GM18861 (cell line): ENCODE results near the gene AKTIP.

Experiments
- ATAC-seq: cut with Tn5 transposase; IDR thresholded peaks from one replicate; pipeline ENCODE4 v1.9.1; 2021; ENCODE audit not compliant: unreplicated experiment

Gene AKTIP

DNA sequence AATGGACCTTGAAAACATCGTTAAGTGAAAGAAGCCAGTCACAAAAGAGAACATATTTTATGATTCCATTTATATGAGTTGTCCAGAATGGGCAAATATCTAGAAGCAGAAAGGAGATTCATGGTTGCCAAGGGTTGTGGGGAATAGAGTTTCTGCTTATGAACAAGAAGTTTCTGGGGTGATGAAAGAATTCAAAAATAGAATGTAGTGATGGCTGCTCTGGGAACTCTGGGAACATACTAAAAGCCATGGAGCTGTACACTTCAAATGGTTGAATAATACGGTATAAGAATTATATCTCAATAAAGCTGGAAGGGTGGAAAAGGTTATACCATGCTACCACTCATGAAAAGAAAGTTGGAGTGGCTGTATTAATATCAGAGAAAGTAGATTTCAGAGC is 18.5 kb downstream of the AKTIP start:
- no peak for ATAC-seq

DNA sequence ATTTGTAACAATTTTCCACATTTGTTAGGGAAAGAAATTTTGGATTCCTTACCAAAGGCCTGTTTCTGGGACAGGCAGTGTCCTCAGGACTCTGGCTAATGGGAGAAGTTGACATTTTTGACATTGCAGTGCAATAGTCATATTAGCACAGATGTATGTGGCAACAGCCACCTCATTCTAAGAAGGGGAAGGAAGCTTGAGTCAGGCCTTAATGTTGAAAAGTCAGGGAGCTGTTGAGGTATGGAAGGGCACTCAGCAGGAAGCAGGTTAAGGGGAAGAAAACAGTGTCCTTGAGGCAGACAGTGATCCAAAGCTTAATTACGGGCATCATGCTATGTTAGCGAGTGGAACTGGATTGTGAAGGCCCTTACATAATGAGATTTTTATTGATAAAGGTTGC is 20.9 kb downstream of the AKTIP start:
- no peak for ATAC-seq

DNA sequence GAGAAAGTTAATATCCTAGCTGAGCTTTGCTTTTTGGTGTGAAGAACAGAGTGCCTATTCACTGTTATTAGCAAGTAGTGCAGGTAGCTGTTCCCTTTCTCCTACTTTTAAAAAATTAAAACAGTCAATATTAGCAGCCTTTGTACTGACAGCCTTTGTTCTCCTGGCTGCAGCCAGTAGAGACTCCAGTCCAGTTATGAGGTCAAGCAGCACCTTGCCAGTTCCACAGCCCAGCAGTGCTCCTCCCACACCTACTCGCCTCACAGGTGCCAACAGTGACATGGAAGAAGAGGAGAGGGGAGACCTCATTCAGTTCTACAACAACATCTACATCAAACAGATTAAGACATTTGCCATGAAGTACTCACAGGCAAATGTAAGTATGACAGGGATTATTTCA is 22.6 kb downstream of the AKTIP start:
- ATAC-seq: no peak

DNA sequence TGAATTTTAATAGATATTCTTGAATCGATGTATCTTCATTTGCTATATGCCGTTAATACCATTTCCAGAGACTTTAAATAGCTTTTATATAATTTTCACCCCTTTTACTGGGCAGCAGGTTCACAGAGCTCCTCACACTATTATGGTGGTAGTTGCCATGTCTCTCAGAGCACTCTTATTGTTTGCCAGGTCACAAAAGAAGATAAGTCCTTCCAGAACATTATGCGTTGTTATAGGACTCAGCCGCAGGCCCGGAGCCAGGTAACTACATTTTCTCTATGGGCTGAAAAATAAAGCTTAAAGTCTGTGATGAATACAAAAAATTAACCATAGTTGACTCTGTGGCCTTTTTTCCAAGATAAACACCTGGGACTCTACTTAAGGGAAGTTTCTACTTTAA is 24.0 kb downstream of the AKTIP start:
- ATAC-seq: no peak

DNA sequence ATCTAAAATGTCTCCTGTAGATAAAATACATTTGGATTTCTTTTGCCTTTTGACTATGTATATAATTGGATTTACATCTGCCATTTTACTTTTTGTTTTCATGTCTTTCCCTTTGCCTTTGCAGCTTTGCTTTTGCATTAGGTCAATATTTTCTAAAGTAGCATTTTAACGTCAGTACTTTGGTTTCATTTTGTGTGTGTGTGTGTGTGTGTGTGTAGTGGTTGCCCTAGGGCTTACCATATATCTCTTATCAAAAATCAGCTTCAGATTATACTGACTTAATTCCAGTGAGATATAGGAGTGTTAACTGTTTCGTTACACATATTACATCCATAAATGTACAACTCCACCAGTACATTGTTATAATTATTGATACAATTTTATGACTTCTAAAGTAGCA is 26.1 kb downstream of the AKTIP start:
- no peak for ATAC-seq

DNA sequence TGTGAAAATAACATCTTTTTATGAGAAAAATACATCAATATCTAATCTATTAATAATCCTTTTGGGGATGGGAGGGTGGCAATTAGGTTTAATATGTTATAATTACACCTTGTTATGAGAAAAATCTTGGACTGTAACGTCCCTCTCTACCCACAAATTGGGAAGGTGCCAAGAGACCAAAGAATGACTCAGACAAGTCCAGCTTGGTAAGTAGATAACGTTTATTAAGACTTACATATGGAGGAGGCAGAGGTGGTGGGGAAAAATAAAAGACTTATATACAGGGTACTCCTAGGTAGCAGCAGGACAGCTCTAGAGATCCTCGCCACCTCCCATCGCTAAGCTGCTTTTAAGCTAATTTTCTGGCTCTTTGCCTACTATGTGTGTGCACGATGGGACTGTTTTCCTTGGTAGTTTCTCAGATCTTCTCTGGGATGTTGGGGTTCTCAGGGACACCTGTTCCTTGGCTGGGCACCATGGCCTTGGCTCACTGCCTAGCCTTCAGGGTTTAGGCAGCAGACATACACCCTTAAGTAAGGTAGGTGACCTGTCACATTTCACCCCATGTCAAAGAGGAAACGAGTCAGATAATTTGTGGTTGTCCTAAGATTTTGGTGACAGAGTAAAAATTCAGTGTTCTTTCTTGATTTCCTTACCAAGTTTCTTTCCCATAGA is 37.3 kb downstream of the AKTIP start:
- no peak for ATAC-seq

DNA sequence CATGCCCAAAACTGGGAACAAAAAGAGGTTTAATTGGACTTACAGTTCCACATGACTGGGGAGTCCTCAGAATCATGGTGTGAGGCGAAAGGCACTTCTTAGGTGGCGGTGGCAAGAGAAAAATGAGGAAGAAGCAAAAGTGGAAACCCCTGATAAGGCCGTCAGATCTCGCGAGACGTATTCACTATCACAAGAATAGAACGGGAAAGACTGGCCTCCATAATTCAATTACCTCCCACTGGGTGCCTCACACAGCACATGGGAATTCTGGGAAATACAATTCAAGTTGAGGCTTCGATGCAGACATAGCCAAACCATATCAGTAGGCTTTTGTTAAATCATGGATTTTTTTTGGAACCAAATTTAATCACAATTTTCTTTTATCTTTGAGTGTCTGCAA is 44.4 kb downstream of the AKTIP start:
- no peak for ATAC-seq

DNA sequence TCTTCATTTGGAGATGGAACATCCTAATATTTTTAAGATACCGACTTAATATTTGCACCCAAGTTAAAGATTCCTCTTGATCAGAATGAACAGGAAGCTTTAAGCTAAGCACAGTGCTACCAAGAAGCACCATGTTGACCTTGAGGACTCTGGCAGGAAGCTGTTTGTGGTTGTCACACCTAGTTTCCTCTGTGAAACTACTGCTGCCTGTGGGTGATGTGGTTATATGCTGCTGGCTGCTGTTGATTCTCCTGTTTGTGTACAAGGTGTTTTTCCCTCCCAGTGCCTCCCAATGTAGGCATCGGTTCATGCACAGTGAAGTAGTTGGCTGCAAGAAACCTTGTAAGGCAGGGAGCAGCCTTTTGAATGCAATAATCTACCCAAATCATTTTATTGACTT is 45.3 kb downstream of the AKTIP start:
- peak; percentile 100 for ATAC-seq

DNA sequence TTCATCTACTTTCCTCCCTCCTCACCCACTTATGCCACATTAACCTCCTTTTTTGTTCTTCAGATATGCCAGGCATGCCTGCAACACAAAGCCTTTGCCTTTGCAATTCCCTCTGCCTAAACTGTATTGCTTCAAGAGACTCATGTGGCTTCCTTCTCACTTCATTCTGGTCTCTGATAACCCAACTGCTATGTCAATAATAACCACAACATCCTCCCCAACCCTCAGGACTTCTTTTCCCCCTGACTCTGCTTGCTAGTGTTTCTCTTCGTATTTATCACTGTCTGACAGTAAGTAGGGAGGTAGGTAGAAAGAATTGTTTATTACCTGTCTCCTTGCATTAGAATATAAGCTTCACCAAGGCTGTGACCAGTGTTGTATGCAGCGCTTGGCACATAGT is 46.4 kb downstream of the AKTIP start:
- ATAC-seq: no peak

DNA sequence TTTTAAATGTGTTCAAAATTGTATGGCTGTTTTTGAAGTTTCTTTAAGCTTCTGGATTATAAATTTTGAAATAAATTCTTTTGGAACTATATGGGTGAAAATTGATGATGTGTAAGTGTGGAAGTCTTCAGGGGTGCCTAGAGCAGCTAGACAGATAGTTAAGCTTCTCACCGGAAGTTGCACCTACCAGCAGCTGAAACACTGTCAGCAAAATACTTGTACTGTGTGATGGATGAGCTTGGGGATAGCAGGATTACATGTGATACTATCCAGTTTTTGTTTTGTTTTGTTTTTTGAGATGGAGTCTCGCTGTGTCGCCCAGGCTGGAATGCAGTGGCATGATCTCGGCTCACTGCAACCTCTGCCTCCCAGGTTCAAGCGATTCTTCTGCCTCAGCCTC is 49.1 kb downstream of the AKTIP start:
- ATAC-seq: no peak

DNA sequence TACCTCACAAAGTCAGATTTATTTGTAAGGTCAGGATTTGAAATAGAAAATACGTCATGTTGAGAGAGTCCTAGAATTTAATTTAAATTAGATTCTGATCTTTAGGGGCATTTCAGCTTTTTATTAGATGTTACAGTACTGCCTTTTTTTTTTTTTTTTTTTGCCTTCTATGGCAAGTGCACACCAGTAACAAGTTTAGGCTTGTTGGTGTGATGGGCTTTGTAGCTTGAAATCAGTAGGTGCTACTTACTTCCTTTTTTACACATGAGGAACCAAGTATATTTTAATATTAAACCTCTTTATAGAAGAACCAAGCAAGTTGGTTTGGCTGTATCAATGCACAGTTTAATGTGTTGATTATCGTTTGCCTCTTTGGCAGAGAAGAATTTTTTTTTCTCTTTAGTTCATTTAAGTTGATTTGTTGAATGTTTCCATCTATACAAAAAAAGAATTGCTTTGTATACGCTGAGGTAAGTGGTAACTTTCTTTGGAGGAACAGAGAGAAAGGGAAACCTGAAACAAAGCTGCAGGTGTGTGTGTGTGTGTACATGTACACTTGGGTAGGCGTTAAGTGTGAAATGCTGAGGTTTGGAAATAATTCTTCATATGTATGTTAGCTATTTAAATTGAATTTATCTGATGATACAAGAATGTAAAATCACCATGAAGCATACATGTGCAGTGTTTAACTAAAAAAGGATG is 53.0 kb downstream of the AKTIP start:
- ATAC-seq: no peak

DNA sequence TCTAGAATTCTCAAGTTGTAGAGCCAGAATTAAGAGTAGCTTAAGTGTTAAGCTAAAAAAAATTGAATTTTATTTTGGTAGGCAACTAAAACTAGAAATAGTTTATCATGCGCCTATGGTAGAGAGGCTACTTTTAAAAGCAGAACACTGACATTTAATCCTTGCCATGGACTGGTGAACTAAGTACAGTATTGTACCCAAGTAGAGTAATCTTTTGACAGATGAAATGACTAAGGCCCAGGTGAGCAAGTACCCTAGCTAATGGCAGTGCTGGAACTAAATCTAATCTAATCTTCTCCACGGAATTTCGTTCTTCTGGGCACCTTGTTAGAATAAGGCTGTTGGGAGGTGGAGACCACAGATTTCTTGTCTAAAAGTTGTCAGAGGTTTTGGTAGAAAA is 56.9 kb downstream of the AKTIP start:
- no peak for ATAC-seq

DNA sequence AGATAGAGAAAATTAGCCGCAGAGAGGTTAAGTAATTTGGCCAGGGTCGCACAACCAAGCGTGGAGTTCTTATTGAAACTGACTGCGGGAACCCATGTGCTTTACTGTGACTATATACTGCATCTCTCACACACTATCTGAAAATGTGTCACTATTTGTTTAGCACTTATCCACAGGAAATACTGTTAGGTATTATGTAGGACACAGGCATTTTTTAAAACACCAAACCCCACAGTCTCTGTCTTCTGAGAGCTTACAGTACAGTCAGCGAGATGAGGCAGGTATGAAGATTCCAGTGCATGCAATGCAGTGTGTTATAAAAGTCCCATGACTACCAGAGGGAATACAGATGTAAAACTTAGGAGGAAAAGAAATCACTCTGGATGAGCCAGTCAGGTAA is 57.5 kb downstream of the AKTIP start:
- no peak for ATAC-seq
